Measurements from ENCODE around the gene TRIM2.
A peak's percentile ranks its signal among the peaks of the same experiment; 100 is the strongest.

Gene TRIM2

DNA sequence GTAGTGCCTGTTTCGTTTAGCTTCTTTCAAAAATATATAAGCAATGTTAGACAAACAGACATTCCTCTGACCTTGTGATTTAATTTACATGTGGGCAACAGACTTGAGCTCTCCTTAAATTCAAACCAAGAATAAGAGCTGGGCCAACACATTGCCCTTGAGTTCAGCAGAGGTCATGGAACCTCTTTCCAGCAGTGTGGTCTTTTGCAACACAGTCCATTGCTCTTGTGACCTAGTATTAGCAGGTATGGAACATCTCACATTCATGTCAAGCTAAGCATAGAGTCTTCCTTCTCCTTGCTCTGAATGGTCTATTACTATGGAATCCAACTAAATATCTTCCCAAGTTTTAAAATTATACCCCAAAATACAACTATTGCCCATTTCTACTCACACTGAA is 106.5 kb downstream of the TRIM2 start:
- Histone ChIP-seq H3K27ac (no peak overlapping the region), H3K36me3 (ENCODE audit: control insufficient read depth, insufficient read depth, low read length) (no peaks in the 10 kb centered on the region), H3K9me3 (ENCODE audit: control insufficient read depth, low read length) (no peaks in the 10 kb centered on the region), H3K4me1 (no peaks in the 10 kb centered on the region), H3K27me3 (ENCODE audit: control insufficient read depth, insufficient read depth, low read length) (no peaks in the 10 kb centered on the region), H3K79me2 (no peaks in the 10 kb centered on the region), H3K4me2 (ENCODE audit: low read length) (no peak overlapping the region), H3K4me3 (ENCODE audit: low read depth, low read length) (no peak overlapping the region), H2AFZ (no peak overlapping the region), H3K9ac (no peak overlapping the region)
- no peak for TF ChIP-seq CTCF (IDR thresholded peaks at IDR 0.05)

- Histone ChIP-seq H3K27ac (no peak overlapping the region), H3K79me2 (no peaks in the 10 kb centered on the region), H3K9ac (no peak overlapping the region), H3K4me1 (no peaks in the 10 kb centered on the region), H3K4me2 (ENCODE audit: low read length) (no peak overlapping the region), H3K36me3 (ENCODE audit: control insufficient read depth, insufficient read depth, low read length) (no peaks in the 10 kb centered on the region), H3K27me3 (ENCODE audit: control insufficient read depth, insufficient read depth, low read length) (no peaks in the 10 kb centered on the region), H3K4me3 (ENCODE audit: low read depth, low read length) (no peak overlapping the region), H2AFZ (no peak overlapping the region), H3K9me3 (ENCODE audit: control insufficient read depth, low read length) (no peaks in the 10 kb centered on the region)
- no peak for TF ChIP-seq CTCF (IDR thresholded peaks at IDR 0.05)
These were observed 110.7 kb downstream of the TRIM2 start for GRCh38 chr4:153314915-153315314.

GRCh38 chr4:153318696-153319320 is 114.6 kb downstream of the TRIM2 start:
- no peaks in the 10 kb centered on the region for H3K4me1 ChIP-seq
- no peaks in the 10 kb centered on the region for H3K9me3 ChIP-seq (ENCODE audit: control insufficient read depth, low read length)
- no peaks in the 10 kb centered on the region for H3K27me3 ChIP-seq (ENCODE audit: control insufficient read depth, insufficient read depth, low read length)
- no peak overlapping the region for H3K9ac ChIP-seq
- no peak overlapping the region for H3K27ac ChIP-seq
- no peaks in the 10 kb centered on the region for H3K79me2 ChIP-seq
- no peak overlapping the region for H3K4me3 ChIP-seq (ENCODE audit: low read depth, low read length)
- peak; percentile 53 for TF ChIP-seq CTCF (IDR thresholded peaks at IDR 0.05)
- H2AFZ ChIP-seq, result no peak overlapping the region
- H3K4me2 ChIP-seq (ENCODE audit: low read length), result no peak overlapping the region
- H3K36me3 ChIP-seq (ENCODE audit: control insufficient read depth, insufficient read depth, low read length), result no peaks in the 10 kb centered on the region

GRCh38 chr4:153322791-153323190 is 118.5 kb downstream of the TRIM2 start:
- no peak for TF ChIP-seq CTCF (IDR thresholded peaks at IDR 0.05)
- Histone ChIP-seq H3K4me3 (ENCODE audit: low read depth, low read length) (no peak overlapping the region), H3K9me3 (ENCODE audit: control insufficient read depth, low read length) (no peaks in the 10 kb centered on the region), H3K4me1 (no peaks in the 10 kb centered on the region), H2AFZ (no peak overlapping the region), H3K9ac (no peak overlapping the region), H3K36me3 (ENCODE audit: control insufficient read depth, insufficient read depth, low read length) (no peaks in the 10 kb centered on the region), H3K4me2 (ENCODE audit: low read length) (no peak overlapping the region), H3K79me2 (no peaks in the 10 kb centered on the region), H3K27me3 (ENCODE audit: control insufficient read depth, insufficient read depth, low read length) (no peaks in the 10 kb centered on the region), H3K27ac (no peak overlapping the region)

DNA sequence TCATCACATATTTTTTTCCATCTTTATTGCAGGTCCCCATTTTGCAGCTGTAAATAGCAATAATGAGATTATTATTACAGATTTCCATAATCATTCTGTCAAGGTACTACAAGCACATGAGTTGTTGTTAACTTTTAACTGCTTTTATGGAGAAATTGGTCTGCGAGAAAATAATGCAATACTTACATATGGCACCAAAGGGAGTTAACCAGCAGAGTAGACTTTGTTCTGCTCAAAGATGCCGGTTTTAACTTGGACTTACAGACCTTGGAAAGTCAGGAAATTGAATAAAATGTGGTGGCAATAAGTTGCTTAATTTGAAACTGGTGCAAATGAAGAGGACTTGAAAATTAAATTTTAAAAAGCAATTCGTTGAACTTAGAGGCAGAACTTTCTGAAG is 119.8 kb downstream of the TRIM2 start:
- H2AFZ ChIP-seq, result no peak overlapping the region
- no peaks in the 10 kb centered on the region for H3K36me3 ChIP-seq (ENCODE audit: control insufficient read depth, insufficient read depth, low read length)
- no peaks in the 10 kb centered on the region for H3K9me3 ChIP-seq (ENCODE audit: control insufficient read depth, low read length)
- H3K9ac ChIP-seq, result no peak overlapping the region
- H3K27me3 ChIP-seq (ENCODE audit: control insufficient read depth, insufficient read depth, low read length), result no peaks in the 10 kb centered on the region
- TF ChIP-seq CTCF (IDR thresholded peaks at IDR 0.05), result no peak
- H3K79me2 ChIP-seq, result no peaks in the 10 kb centered on the region
- H3K4me2 ChIP-seq (ENCODE audit: low read length), result no peak overlapping the region
- H3K4me3 ChIP-seq (ENCODE audit: low read depth, low read length), result no peak overlapping the region
- no peaks in the 10 kb centered on the region for H3K4me1 ChIP-seq
- H3K27ac ChIP-seq, result no peak overlapping the region
